ENCODE measurements around the gene MYL4.
A peak's percentile ranks its signal among the peaks of the same experiment; 100 is the strongest.

MYL4 gene

GRCh38 chr17:47189732-47190237, 19.4 kb upstream of the MYL4 start:
- Histone ChIP-seq H3K36me3 (ENCODE audit: insufficient read depth, low read length) (peaks cover 16% of the 10 kb centered on the region), H3K9me3 (ENCODE audit: low read depth, low read length) (no peaks in the 10 kb centered on the region), H3K27ac (peak overlapping the region; percentile 81; the same call in 1 of the 2 replicates), H3K9ac (ENCODE audit: insufficient read length) (peak overlapping the region; percentile 84), H3K4me3 (peak overlapping the region; percentile 95)
- no peak for DNase-seq (ENCODE audit: low read depth, low spot score)
- no peak for TF ChIP-seq POLR2AphosphoS5 (IDR thresholded peaks at IDR 0.05; ENCODE audit: borderline replicate concordance, low read depth, low read length)
- TF ChIP-seq EZH2 (IDR thresholded peaks at IDR 0.05): no peak
- no peak for TF ChIP-seq FOXP2 (optimal IDR thresholded peaks at IDR 0.05; ENCODE audit: control extremely low read depth, extremely low read length, insufficient read depth)

GRCh38 chr17:47190243-47190642, 18.9 kb upstream of the MYL4 start:
- Histone ChIP-seq H3K9ac (ENCODE audit: insufficient read length) (peak overlapping the region; percentile 84), H3K9me3 (ENCODE audit: low read depth, low read length) (no peaks in the 10 kb centered on the region), H3K27ac (no peak overlapping the region), H3K36me3 (ENCODE audit: insufficient read depth, low read length) (peaks cover 16% of the 10 kb centered on the region), H3K4me3 (no peak overlapping the region)
- no peak for TF ChIP-seq EZH2 (IDR thresholded peaks at IDR 0.05)
- no peak for TF ChIP-seq POLR2AphosphoS5 (IDR thresholded peaks at IDR 0.05; ENCODE audit: borderline replicate concordance, low read depth, low read length)
- TF ChIP-seq FOXP2 (optimal IDR thresholded peaks at IDR 0.05; ENCODE audit: control extremely low read depth, extremely low read length, insufficient read depth): no peak
- DNase-seq (ENCODE audit: low read depth, low spot score): no peak

- no peak for DNase-seq (ENCODE audit: low read depth, low spot score)
- Histone ChIP-seq H3K27ac (no peak overlapping the region), H3K9me3 (ENCODE audit: low read depth, low read length) (no peaks in the 10 kb centered on the region), H3K36me3 (ENCODE audit: insufficient read depth, low read length) (peaks cover 12% of the 10 kb centered on the region), H3K9ac (ENCODE audit: insufficient read length) (no peak overlapping the region), H3K4me3 (no peak overlapping the region)
- TF ChIP-seq EZH2 (IDR thresholded peaks at IDR 0.05): no peak
- no peak for TF ChIP-seq POLR2AphosphoS5 (IDR thresholded peaks at IDR 0.05; ENCODE audit: borderline replicate concordance, low read depth, low read length)
- no peak for TF ChIP-seq FOXP2 (optimal IDR thresholded peaks at IDR 0.05; ENCODE audit: control extremely low read depth, extremely low read length, insufficient read depth)
Measured at GRCh38 chr17:47190770-47191169, 18.4 kb upstream of the MYL4 start.

GRCh38 chr17:47192554-47192953, 16.6 kb upstream of the MYL4 start:
- Histone ChIP-seq H3K9ac (ENCODE audit: insufficient read length) (no peak overlapping the region), H3K9me3 (ENCODE audit: low read depth, low read length) (no peaks in the 10 kb centered on the region), H3K4me3 (no peak overlapping the region), H3K36me3 (ENCODE audit: insufficient read depth, low read length) (no peaks in the 10 kb centered on the region), H3K27ac (no peak overlapping the region)
- DNase-seq (ENCODE audit: low read depth, low spot score): no peak
- TF ChIP-seq FOXP2 (optimal IDR thresholded peaks at IDR 0.05; ENCODE audit: control extremely low read depth, extremely low read length, insufficient read depth) (no peak), EZH2 (IDR thresholded peaks at IDR 0.05) (no peak), POLR2AphosphoS5 (IDR thresholded peaks at IDR 0.05; ENCODE audit: borderline replicate concordance, low read depth, low read length) (no peak)

- no peak overlapping the region for H3K27ac ChIP-seq
- no peaks in the 10 kb centered on the region for H3K9me3 ChIP-seq (ENCODE audit: low read depth, low read length)
- no peak for DNase-seq (ENCODE audit: low read depth, low spot score)
- H3K4me3 ChIP-seq: no peak overlapping the region
- H3K36me3 ChIP-seq (ENCODE audit: insufficient read depth, low read length): no peaks in the 10 kb centered on the region
- H3K9ac ChIP-seq (ENCODE audit: insufficient read length): no peak overlapping the region
- no peak for TF ChIP-seq EZH2 (IDR thresholded peaks at IDR 0.05)
- no peak for TF ChIP-seq FOXP2 (optimal IDR thresholded peaks at IDR 0.05; ENCODE audit: control extremely low read depth, extremely low read length, insufficient read depth)
- no peak for TF ChIP-seq POLR2AphosphoS5 (IDR thresholded peaks at IDR 0.05; ENCODE audit: borderline replicate concordance, low read depth, low read length)
Measured at GRCh38 chr17:47193931-47194511, 15.1 kb upstream of the MYL4 start.

- H3K4me3 ChIP-seq: no peak overlapping the region
- TF ChIP-seq EZH2 (IDR thresholded peaks at IDR 0.05): no peak
- no peak for TF ChIP-seq POLR2AphosphoS5 (IDR thresholded peaks at IDR 0.05; ENCODE audit: borderline replicate concordance, low read depth, low read length)
- no peak for TF ChIP-seq FOXP2 (optimal IDR thresholded peaks at IDR 0.05; ENCODE audit: control extremely low read depth, extremely low read length, insufficient read depth)
- no peak overlapping the region for H3K9ac ChIP-seq (ENCODE audit: insufficient read length)
- H3K9me3 ChIP-seq (ENCODE audit: low read depth, low read length): no peaks in the 10 kb centered on the region
- no peaks in the 10 kb centered on the region for H3K36me3 ChIP-seq (ENCODE audit: insufficient read depth, low read length)
- no peak for DNase-seq (ENCODE audit: low read depth, low spot score)
- no peak overlapping the region for H3K27ac ChIP-seq
Measured at GRCh38 chr17:47197821-47198220, 11.3 kb upstream of the MYL4 start.

- TF ChIP-seq FOXP2 (optimal IDR thresholded peaks at IDR 0.05; ENCODE audit: control extremely low read depth, extremely low read length, insufficient read depth) (no peak), EZH2 (IDR thresholded peaks at IDR 0.05) (no peak), POLR2AphosphoS5 (IDR thresholded peaks at IDR 0.05; ENCODE audit: borderline replicate concordance, low read depth, low read length) (no peak)
- Histone ChIP-seq H3K9me3 (ENCODE audit: low read depth, low read length) (no peaks in the 10 kb centered on the region), H3K36me3 (ENCODE audit: insufficient read depth, low read length) (no peaks in the 10 kb centered on the region), H3K4me3 (no peak overlapping the region), H3K27ac (no peak overlapping the region), H3K9ac (ENCODE audit: insufficient read length) (no peak overlapping the region)
- DNase-seq (ENCODE audit: low read depth, low spot score): no peak
Measured at GRCh38 chr17:47199627-47200324, 9.4 kb upstream of the MYL4 start.

- TF ChIP-seq EZH2 (IDR thresholded peaks at IDR 0.05): no peak
- no peak for TF ChIP-seq POLR2AphosphoS5 (IDR thresholded peaks at IDR 0.05; ENCODE audit: borderline replicate concordance, low read depth, low read length)
- no peak for TF ChIP-seq FOXP2 (optimal IDR thresholded peaks at IDR 0.05; ENCODE audit: control extremely low read depth, extremely low read length, insufficient read depth)
- no peaks in the 10 kb centered on the region for H3K36me3 ChIP-seq (ENCODE audit: insufficient read depth, low read length)
- no peaks in the 10 kb centered on the region for H3K9me3 ChIP-seq (ENCODE audit: low read depth, low read length)
- H3K4me3 ChIP-seq: no peak overlapping the region
- no peak for DNase-seq (ENCODE audit: low read depth, low spot score)
- no peak overlapping the region for H3K27ac ChIP-seq
- no peak overlapping the region for H3K9ac ChIP-seq (ENCODE audit: insufficient read length)
Measured at GRCh38 chr17:47200325-47200664, 8.9 kb upstream of the MYL4 start.
